Gastrocnemius medialis (tissue), 4 donors: ENCODE results near the gene PLD3. TPM values are rescaled to one million over a fixed set of nuclear protein-coding genes. Genes with fewer than 3 reads are reported as not detected.
A peak's percentile ranks its signal among the peaks of the same experiment; 100 is the strongest.
"Not testable (repeated sequence)": the region's sequence is repeated elsewhere in the genome, so short reads cannot be mapped to it uniquely, and the experiment has no call there.

Experiments used
- ATAC-seq, 2 donors: fragments of 150-250 bp; one replicate each; pipeline ENCODE4 v1.9.1; 2016
- DNase-seq, 2 donors: peaks; one replicate each; pipeline ENCODE4 v3.0.0-alpha.2; 2019
- H3K27ac ChIP-seq, 4 donors: fragments of 200-600 bp; sonication (generic); 1 replicate in 1 of 4; 2 replicates in 3 of 4; pipeline ENCODE4 v1.5.1; 2016 to 2018; ENCODE audit warnings: mild to moderate bottlenecking in 2 of 4, moderate library complexity in 1 of 4
- H3K27me3 ChIP-seq, 3 donors: fragments of 200-600 bp; sonication (generic) in 2 of 3; 1 replicate in 1 of 3; 2 replicates in 2 of 3; pipeline versions ENCODE4 v1.5.1 to v1.6.0; 2016 to 2019; ENCODE audit warnings: mild to moderate bottlenecking in 1 of 3, moderate library complexity in 1 of 3
- H3K36me3 ChIP-seq, 2 donors: fragments of 200-600 bp; sonication (generic) in 1 of 2; one replicate each; pipeline ENCODE4 v1.5.1; 2017 to 2018
- H3K4me1 ChIP-seq, 2 donors: fragments of 200-600 bp; sonication (generic) in 1 of 2; one replicate each; pipeline ENCODE4 v1.5.1; 2016 to 2017; ENCODE audit warnings: mild to moderate bottlenecking in 2 of 2
- H3K4me3 ChIP-seq, 4 donors: fragments of 200-600 bp; sonication (generic) in 3 of 4; 1 replicate in 1 of 4; 2 replicates in 3 of 4; pipeline ENCODE4 v1.5.1; 2016 to 2019; ENCODE audit warnings: mild to moderate bottlenecking in 2 of 4
- H3K9me3 ChIP-seq, 3 donors: fragments of 200-600 bp; sonication (generic) in 2 of 3; 1 replicate in 1 of 3; 2 replicates in 2 of 3; pipeline ENCODE4 v1.5.1; 2016 to 2019
- POLR2A ChIP-seq, 2 donors: fragments of 450-650 bp; IDR thresholded peaks; one replicate each; pipeline ENCODE4 v1.6.1; 2017; ENCODE audit warnings: antibody characterized with exemption in 2 of 2, mild to moderate bottlenecking in 2 of 2, moderate library complexity in 2 of 2
- in situ Hi-C, 4 donors: fragments of 200-750 bp; cut with MboI; loops; one replicate each; pipeline versions ENCODE4 v1.15.0 to v1.8.0; 2017; ENCODE audit warnings: low sequenced_read_pairs in 4 of 4
- intact Hi-C: fragments of 100-400 bp; cut with DNase I; formaldehyde crosslinking; loops from one replicate; pipeline ENCODE4 v1.15.1; 2023; ENCODE audit warnings: low total_unique reads
- total RNA-seq, 4 donors: library from RNA; depleted of rRNA; stranded (reverse); fragments of >200 nt; gene quantifications; one replicate each; pipeline versions ENCODE4 v1.1.0 to v1.2.3, GENCODE V29; 2016
- TF ChIP-seq, protein P1 (sequence below), 5 experiments: fragments of 450-650 bp in 3 of 5; fragments of 200-600 bp in 2 of 5; sonication (generic) in 2 of 5; IDR thresholded peaks in 4 of 5; conservative IDR thresholded peaks in 1 of 5; 1 replicate in 4 of 5; 2 replicates in 1 of 5; pipeline ENCODE4 v1.5.1; 2016 to 2019; ENCODE audit warnings: antibody characterized with exemption in 5 of 5, mild to moderate bottlenecking in 3 of 5, moderate library complexity in 3 of 5

PLD3 gene
- total RNA-seq, 4 donors from 2014 or later: 136 to 198 (median 190) TPM

DNA sequence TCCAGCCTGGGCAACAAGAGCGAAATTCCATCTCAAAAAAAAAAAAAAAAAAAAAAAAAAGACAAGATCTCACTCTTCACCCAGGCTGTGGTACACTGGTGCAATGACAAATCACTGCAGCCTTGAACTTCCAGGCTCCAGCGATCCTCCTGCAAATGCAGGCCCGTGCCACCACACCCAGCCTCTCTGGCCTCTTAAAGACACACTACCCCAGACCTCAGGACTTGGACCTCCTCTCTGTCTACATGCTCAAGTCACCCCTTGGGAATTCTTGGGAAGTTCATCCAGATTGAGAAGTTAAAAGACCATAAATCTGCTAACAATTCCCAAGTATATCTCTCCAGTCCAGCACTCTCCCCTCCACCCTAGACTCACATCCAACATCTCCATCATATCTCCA is 52.1 kb downstream of the PLD3 start:
- intact Hi-C loops (no loop called here), in situ Hi-C loops (no loop called here)
- no peaks in the 10 kb centered on the region for H3K9me3 ChIP-seq
- H3K27ac ChIP-seq: no peak overlapping the region
- H3K4me1 ChIP-seq: peaks cover 8 to 11% of the 10 kb centered on the region in 2 donors
- H3K4me3 ChIP-seq: no peak overlapping the region
- H3K36me3 ChIP-seq: no peaks in the 10 kb centered on the region
- H3K27me3 ChIP-seq: no peaks in the 10 kb centered on the region
- TF ChIP-seq, protein P1, sequence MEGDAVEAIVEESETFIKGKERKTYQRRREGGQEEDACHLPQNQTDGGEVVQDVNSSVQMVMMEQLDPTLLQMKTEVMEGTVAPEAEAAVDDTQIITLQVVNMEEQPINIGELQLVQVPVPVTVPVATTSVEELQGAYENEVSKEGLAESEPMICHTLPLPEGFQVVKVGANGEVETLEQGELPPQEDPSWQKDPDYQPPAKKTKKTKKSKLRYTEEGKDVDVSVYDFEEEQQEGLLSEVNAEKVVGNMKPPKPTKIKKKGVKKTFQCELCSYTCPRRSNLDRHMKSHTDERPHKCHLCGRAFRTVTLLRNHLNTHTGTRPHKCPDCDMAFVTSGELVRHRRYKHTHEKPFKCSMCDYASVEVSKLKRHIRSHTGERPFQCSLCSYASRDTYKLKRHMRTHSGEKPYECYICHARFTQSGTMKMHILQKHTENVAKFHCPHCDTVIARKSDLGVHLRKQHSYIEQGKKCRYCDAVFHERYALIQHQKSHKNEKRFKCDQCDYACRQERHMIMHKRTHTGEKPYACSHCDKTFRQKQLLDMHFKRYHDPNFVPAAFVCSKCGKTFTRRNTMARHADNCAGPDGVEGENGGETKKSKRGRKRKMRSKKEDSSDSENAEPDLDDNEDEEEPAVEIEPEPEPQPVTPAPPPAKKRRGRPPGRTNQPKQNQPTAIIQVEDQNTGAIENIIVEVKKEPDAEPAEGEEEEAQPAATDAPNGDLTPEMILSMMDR (IDR thresholded peaks at IDR 0.05 in 4 of 5, conservative IDR thresholded peaks at IDR 0.05 in 1 of 5): no peak
- no peak for TF ChIP-seq POLR2A (IDR thresholded peaks at IDR 0.05)
- no peak for ATAC-seq
- no peak for DNase-seq

DNA sequence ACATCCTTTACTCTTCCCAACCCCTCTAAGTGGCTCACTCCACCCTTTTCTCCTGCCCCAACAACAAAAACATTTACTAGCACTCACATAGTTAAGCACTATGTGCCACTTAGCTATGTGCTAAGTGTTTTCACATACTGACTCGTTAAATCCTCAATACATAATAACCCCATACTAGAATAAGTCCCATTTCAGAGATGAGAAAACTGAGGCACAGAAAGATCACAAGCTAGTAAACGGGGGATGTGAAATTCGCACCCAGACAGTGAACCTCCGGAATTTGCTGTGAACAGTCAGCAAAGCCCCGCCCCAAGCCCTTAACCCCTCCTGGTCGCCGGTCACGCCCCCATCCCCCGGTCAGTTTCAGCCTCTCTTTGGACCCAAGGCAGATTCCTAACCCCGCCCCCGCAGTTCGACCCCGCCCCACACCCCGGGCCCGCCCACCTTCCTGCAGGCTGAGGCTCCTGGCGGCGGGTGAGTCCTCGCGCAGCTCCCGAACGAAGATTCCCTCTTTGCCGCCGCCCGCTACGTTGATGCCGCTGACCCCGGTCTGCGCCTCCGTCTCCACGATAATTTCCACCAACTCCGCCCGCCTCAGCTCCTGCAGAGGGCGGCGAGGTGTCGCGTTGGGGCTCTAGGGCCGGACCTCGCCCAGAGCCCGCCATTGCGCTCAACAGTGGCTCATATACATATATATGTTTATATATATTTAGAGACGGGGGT is 54.9 kb downstream of the PLD3 start:
- intact Hi-C loops (no loop called here), in situ Hi-C loops (no loop called here)
- DNase-seq (peak; percentile 70 to 77), ATAC-seq (peak; percentile 57 to 76)
- Histone ChIP-seq H3K4me3 (peak overlapping the region; percentile 69 to 82 (median 71)), H3K27ac (peak overlapping the region; percentile 87 to 92 (median 88)), H3K4me1 (peaks cover 8 to 11% of the 10 kb centered on the region in 2 donors), H3K36me3 (no peaks in the 10 kb centered on the region), H3K27me3 (no peaks in the 10 kb centered on the region), H3K9me3 (no peaks in the 10 kb centered on the region)
- TF ChIP-seq, protein P1 (IDR thresholded peaks at IDR 0.05 in 4 of 5, conservative IDR thresholded peaks at IDR 0.05 in 1 of 5): peak in 1 of 5 experiments; percentile 33
- TF ChIP-seq POLR2A (IDR thresholded peaks at IDR 0.05): no peak

DNA sequence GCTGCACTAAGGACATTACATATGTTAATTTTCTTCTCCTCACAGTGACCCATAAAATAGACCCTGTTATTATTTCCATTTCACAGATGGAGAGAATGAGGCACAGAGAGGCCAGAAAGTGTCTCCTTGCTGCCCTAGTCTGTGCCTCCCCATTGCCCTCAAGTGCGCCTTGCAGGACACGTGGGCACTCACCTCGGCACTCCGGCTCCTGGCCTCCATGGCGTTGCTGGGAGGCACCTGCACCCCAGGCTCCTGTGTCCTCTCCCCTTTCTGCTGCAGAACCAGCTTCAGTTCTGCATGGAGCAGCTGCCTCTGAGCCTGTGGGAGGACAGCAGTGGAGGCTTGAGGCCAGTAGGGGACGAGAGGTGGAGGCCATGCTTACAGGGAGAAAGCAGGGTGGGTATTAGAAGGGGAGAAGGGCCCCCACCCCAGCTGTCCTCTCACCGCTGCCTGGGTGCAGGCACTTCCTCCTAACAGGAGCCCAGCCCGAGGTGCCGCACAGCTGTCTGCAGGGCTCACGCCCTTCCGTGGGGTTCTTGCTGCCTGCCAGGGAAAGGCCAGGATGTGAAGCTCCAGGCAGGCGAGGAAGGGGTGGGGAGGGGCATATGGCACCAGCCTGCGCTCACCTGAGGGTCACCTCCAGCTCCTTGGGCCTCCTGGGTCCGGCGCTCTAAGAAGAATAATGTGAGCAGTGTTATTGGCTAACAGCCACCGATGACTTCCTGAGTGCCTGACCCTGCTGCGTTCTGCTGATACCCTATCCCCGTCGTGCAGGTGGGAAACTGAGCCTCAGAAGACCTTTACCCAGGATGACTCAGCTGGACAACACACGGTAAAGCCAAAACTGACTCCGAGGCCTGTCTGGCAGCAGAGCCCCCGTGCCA is 59.5 kb downstream of the PLD3 start:
- Histone ChIP-seq H3K9me3 (no peaks in the 10 kb centered on the region), H3K27me3 (no peaks in the 10 kb centered on the region), H3K4me3 (no peak overlapping the region), H3K4me1 (peaks cover 27 to 33% of the 10 kb centered on the region in 2 donors), H3K27ac (peak overlapping the region in 3 of 4 donors; percentile 28 to 99 (median 46)), H3K36me3 (no peaks in the 10 kb centered on the region)
- ATAC-seq (no peak), DNase-seq (no peak)
- TF ChIP-seq, protein P1 (IDR thresholded peaks at IDR 0.05 in 4 of 5, conservative IDR thresholded peaks at IDR 0.05 in 1 of 5): no peak
- no peak for TF ChIP-seq POLR2A (IDR thresholded peaks at IDR 0.05)
- intact Hi-C loops (no loop called here), in situ Hi-C loops (no loop called here)

DNA sequence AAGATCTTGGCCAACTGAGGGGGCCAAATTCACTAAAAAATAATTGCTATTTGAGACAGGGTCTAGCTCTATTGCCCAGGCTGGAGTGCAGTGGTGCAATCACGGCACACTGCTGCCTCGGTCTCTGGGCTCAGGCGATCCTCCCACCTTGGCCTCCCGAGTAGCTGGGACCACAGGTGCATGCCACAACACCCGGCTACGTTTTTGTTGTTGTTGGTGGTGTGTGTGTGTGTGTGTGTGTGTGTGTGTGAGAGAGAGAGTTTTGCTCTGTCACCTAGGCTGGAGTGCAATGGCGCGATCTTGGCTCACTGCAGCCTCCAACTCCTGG is 60.1 kb downstream of the PLD3 start:
- intact Hi-C loops, in situ Hi-C loops, ATAC-seq, H3K27me3 ChIP-seq, DNase-seq, H3K36me3 ChIP-seq, H3K4me3 ChIP-seq, H3K9me3 ChIP-seq: not testable (repeated sequence)
- H3K27ac ChIP-seq: peak overlapping the region in 3 of 4 donors; percentile 28 to 99 (median 46)
- peaks cover 26 to 28% of the 10 kb centered on the region in 2 donors for H3K4me1 ChIP-seq

DNA sequence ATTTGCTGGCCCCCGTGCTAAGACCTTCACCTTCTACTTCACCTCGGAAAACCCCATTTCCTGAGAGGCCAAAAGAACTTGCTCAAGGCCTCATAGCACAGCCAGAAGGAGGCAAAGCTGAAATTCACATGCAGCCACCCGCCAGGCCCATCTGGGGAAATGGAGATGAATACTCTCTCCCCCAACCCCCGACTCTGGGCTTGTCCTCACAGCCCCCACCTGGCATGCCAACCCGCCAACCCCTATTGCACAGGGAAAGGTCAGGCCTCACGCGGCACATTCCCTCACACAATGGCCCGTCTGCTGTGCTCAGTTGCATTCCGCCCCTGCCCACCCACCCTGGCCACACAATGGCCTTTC is 61.5 kb downstream of the PLD3 start:
- Histone ChIP-seq H3K4me1 (peaks cover 23 to 29% of the 10 kb centered on the region in 2 donors), H3K9me3 (no peaks in the 10 kb centered on the region), H3K36me3 (no peaks in the 10 kb centered on the region), H3K4me3 (no peak overlapping the region), H3K27me3 (no peaks in the 10 kb centered on the region), H3K27ac (peak overlapping the region; percentile 90 to 100 (median 98))
- in situ Hi-C loops: loop anchor here in 1 of 4 donors (10.0 kb wide), 1 partner anchor 55 kb away; the partner anchor contains the start of genes BLVRB and SPTBN4
- intact Hi-C loops: no loop called here
- TF ChIP-seq, protein P1 (IDR thresholded peaks at IDR 0.05 in 4 of 5, conservative IDR thresholded peaks at IDR 0.05 in 1 of 5): no peak
- TF ChIP-seq POLR2A (IDR thresholded peaks at IDR 0.05): no peak
- no peak for DNase-seq
- ATAC-seq: no peak
